HUDEP-2 (cell line): ENCODE results near the gene MMP27.
A peak's percentile ranks its signal among the peaks of the same experiment; 100 is the strongest.
"Not testable (repeated sequence)": the region's sequence is repeated elsewhere in the genome, so short reads cannot be mapped to it uniquely, and the experiment has no call there.

Experiments
- DNase-seq, 76 experiments: peaks; one replicate each; lab custom pipeline; 2025; ENCODE audit not compliant: unreplicated experiment in 76 of 76; lab: John Stamatoyannopoulos, UW

The MMP27 gene

GRCh38 chr11:102705626-102706025 is at the start of gene MMP27:
Gene MMP27 (minus strand): TSS chr11:102705769. CDS start chr11:102705714, 55 bp downstream.
- no peak for DNase-seq

- no peak for DNase-seq
These were observed 47.7 kb upstream of the MMP27 start for GRCh38 chr11:102753267-102753666.

- no peak for DNase-seq
These were observed 46.1 kb upstream of the MMP27 start for GRCh38 chr11:102751673-102752072.

GRCh38 chr11:102749101-102749722 is 43.6 kb upstream of the MMP27 start:
- no peak for DNase-seq

GRCh38 chr11:102746746-102747578 is 41.4 kb upstream of the MMP27 start:
- DNase-seq = not testable (repeated sequence)

GRCh38 chr11:102734650-102735049 is 29.1 kb upstream of the MMP27 start:
- no peak for DNase-seq

GRCh38 chr11:102733232-102733875 is 27.8 kb upstream of the MMP27 start:
- peak in 59 of 76 experiments; percentile 3 to 70 (median 34) for DNase-seq

- DNase-seq = not testable (repeated sequence)
These were observed 25.4 kb upstream of the MMP27 start for GRCh38 chr11:102730944-102731343.

- DNase-seq = no peak
These were observed 24.6 kb upstream of the MMP27 start for GRCh38 chr11:102729849-102730815.

- DNase-seq = no peak
These were observed 22.3 kb upstream of the MMP27 start for GRCh38 chr11:102727890-102728289.

- DNase-seq = no peak
These were observed 19.4 kb upstream of the MMP27 start, which contains the start of gene MMP8 for GRCh38 chr11:102724904-102725500. Gene MMP8 (minus strand): TSS chr11:102724954. CDS start chr11:102724855, 99 bp downstream.

GRCh38 chr11:102722821-102723220 is 17.3 kb upstream of the MMP27 start:
- DNase-seq = no peak

GRCh38 chr11:102719620-102720277 is 14.2 kb upstream of the MMP27 start:
- DNase-seq = no peak

GRCh38 chr11:102717280-102717679 is 11.7 kb upstream of the MMP27 start:
- DNase-seq = no peak

- DNase-seq = no peak
These were observed 11.0 kb upstream of the MMP27 start for GRCh38 chr11:102716527-102716926.

GRCh38 chr11:102712137-102712536 is 6.6 kb upstream of the MMP27 start:
- DNase-seq = no peak

GRCh38 chr11:102709201-102709945 is 3.8 kb upstream of the MMP27 start:
- DNase-seq = no peak

- no peak for DNase-seq
These were observed 3.1 kb upstream of the MMP27 start for GRCh38 chr11:102708654-102709053.

- no peak for DNase-seq
These were observed 728 bp downstream of the MMP27 start for GRCh38 chr11:102704841-102705240.
